Activated T-cell treated with anti-CD3 and anti-CD28 coated beads, Interleukin-2, amount 50 U/mL, for 4 hours (primary cell): ENCODE results near the gene SLC50A1. TPM values are rescaled to one million over a fixed set of nuclear protein-coding genes. Genes with fewer than 3 reads are reported as not detected.
"Not testable (repeated sequence)": the region's sequence is repeated elsewhere in the genome, so short reads cannot be mapped to it uniquely, and the experiment has no call there.

Experiments used
- ATAC-seq, 2 donors: fragments of 200-7000 bp; cut with Tn5 transposase; one replicate each; pipeline ENCODE4 v1.10.0; 2021
- DNase-seq: peaks from one replicate; pipeline ENCODE4 v3.0.0-alpha.2; 2020
- H3K27me3 Mint-ChIP-seq: one replicate; pipeline ENCODE4 v1.8.0; 2021; ENCODE audit warnings: low read depth, mixed read lengths
- H3K36me3 Mint-ChIP-seq: one replicate; pipeline ENCODE4 v1.8.0; 2022; ENCODE audit warnings: mixed read lengths; ENCODE audit not compliant: insufficient read depth
- H3K4me1 Mint-ChIP-seq: one replicate; pipeline ENCODE4 v1.8.0; 2021; ENCODE audit warnings: low read depth, mixed read lengths
- H3K4me3 Mint-ChIP-seq: one replicate; pipeline ENCODE4 v1.8.0; 2021; ENCODE audit warnings: mild to moderate bottlenecking, moderate library complexity, mixed read lengths
- H3K9me3 Mint-ChIP-seq: one replicate; pipeline ENCODE4 v1.8.0; 2021; ENCODE audit warnings: mixed read lengths
- total RNA-seq, 3 donors: library from RNA; stranded (reverse); gene quantifications; one replicate each; pipeline ENCODE4 v1.2.1, GENCODE V29; 2021

Gene SLC50A1
- total RNA-seq, 3 donors from 2014 or later, result 29.1 to 36.0 (median 33.5) TPM

GRCh38 chr1:155137154-155137949 is 1.7 kb downstream of the SLC50A1 start:
- peak overlapping the region; percentile 98 for H3K4me3 Mint-ChIP-seq
- peaks cover 43% of the 10 kb centered on the region for H3K4me1 Mint-ChIP-seq

GRCh38 chr1:155139895-155140629 is 4.4 kb downstream of the SLC50A1 start, which contains the start of gene DPM3:
TSS of gene DPM3 (minus strand) at chr1:155140531. CDS start at chr1:155140240, 291 bp downstream.
- Mint-ChIP-seq H3K4me3 (peak within 1 kb of the TSS; percentile 98), H3K9me3 (no peaks in the 10 kb centered on the region), H3K27me3 (no peaks in the 10 kb centered on the region), H3K36me3 (peaks cover 8% of the 10 kb centered on the region), H3K4me1 (peaks cover 37% of the 10 kb centered on the region)
- ATAC-seq, result peak; percentile 78 to 79
- DNase-seq, result peak; percentile 83

More at GRCh38 chr1:155137154-155137949, 1.7 kb downstream of the SLC50A1 start:
- Mint-ChIP-seq H3K36me3 (peaks cover 8% of the 10 kb centered on the region), H3K9me3 (no peaks in the 10 kb centered on the region), H3K27me3 (no peaks in the 10 kb centered on the region)
- DNase-seq, result no peak
- no peak for ATAC-seq

GRCh38 chr1:155140630-155140953 is 4.9 kb downstream of the SLC50A1 start:
- ATAC-seq, result no peak
- Mint-ChIP-seq H3K9me3 (no peaks in the 10 kb centered on the region), H3K4me1 (peaks cover 32% of the 10 kb centered on the region), H3K27me3 (peaks cover 2% of the 10 kb centered on the region), H3K4me3 (peak overlapping the region; percentile 98), H3K36me3 (peaks cover 8% of the 10 kb centered on the region)
- DNase-seq, result no peak

- no peak for ATAC-seq
- Mint-ChIP-seq H3K4me3 (no peak overlapping the region), H3K36me3 (peaks cover 8% of the 10 kb centered on the region)
Observed at GRCh38 chr1:155141749-155142148, 6.1 kb downstream of the SLC50A1 start.

GRCh38 chr1:155145491-155145890 is 9.8 kb downstream of the SLC50A1 start:
- ATAC-seq (no peak), DNase-seq (no peak)

More at GRCh38 chr1:155141749-155142148, 6.1 kb downstream of the SLC50A1 start:
- Mint-ChIP-seq H3K4me1 (peaks cover 29% of the 10 kb centered on the region), H3K9me3 (no peaks in the 10 kb centered on the region), H3K27me3 (peaks cover 8% of the 10 kb centered on the region)
- no peak for DNase-seq

GRCh38 chr1:155155996-155156643 is 20.5 kb downstream of the SLC50A1 start:
- H3K4me3 Mint-ChIP-seq, H3K27me3 Mint-ChIP-seq, ATAC-seq, H3K4me1 Mint-ChIP-seq, H3K9me3 Mint-ChIP-seq, DNase-seq, H3K36me3 Mint-ChIP-seq: not testable (repeated sequence)

More at GRCh38 chr1:155145491-155145890, 9.8 kb downstream of the SLC50A1 start:
- Mint-ChIP-seq H3K4me3 (no peak overlapping the region), H3K27me3 (peaks cover 16% of the 10 kb centered on the region), H3K9me3 (no peaks in the 10 kb centered on the region), H3K36me3 (no peaks in the 10 kb centered on the region), H3K4me1 (peaks cover 11% of the 10 kb centered on the region)

GRCh38 chr1:155158991-155159390 is 23.3 kb downstream of the SLC50A1 start:
- no peak for ATAC-seq

GRCh38 chr1:155160128-155160527 is 24.5 kb downstream of the SLC50A1 start:
- Mint-ChIP-seq H3K4me3 (no peak overlapping the region), H3K36me3 (no peaks in the 10 kb centered on the region), H3K4me1 (no peaks in the 10 kb centered on the region), H3K9me3 (no peaks in the 10 kb centered on the region), H3K27me3 (no peaks in the 10 kb centered on the region)
- DNase-seq, result no peak
- no peak for ATAC-seq

More at GRCh38 chr1:155158991-155159390, 23.3 kb downstream of the SLC50A1 start:
- Mint-ChIP-seq H3K9me3 (no peaks in the 10 kb centered on the region), H3K4me1 (no peaks in the 10 kb centered on the region), H3K27me3 (no peaks in the 10 kb centered on the region), H3K36me3 (no peaks in the 10 kb centered on the region), H3K4me3 (no peak overlapping the region)
- no peak for DNase-seq

GRCh38 chr1:155162631-155163030 is 27.0 kb downstream of the SLC50A1 start:
- not testable (repeated sequence) for ATAC-seq, H3K27me3 Mint-ChIP-seq, H3K9me3 Mint-ChIP-seq, H3K36me3 Mint-ChIP-seq, DNase-seq, H3K4me1 Mint-ChIP-seq, H3K4me3 Mint-ChIP-seq

- peaks cover 12% of the 10 kb centered on the region for H3K4me1 Mint-ChIP-seq
- DNase-seq, H3K27me3 Mint-ChIP-seq, H3K4me3 Mint-ChIP-seq, H3K36me3 Mint-ChIP-seq, ATAC-seq, H3K9me3 Mint-ChIP-seq: not testable (repeated sequence)
Observed at GRCh38 chr1:155163785-155164184, 28.1 kb downstream of the SLC50A1 start.

- not testable (repeated sequence) for H3K27me3 Mint-ChIP-seq, ATAC-seq, DNase-seq, H3K36me3 Mint-ChIP-seq, H3K4me3 Mint-ChIP-seq, H3K9me3 Mint-ChIP-seq
- H3K4me1 Mint-ChIP-seq, result peaks cover 15% of the 10 kb centered on the region
Observed at GRCh38 chr1:155164625-155165024, 29.0 kb downstream of the SLC50A1 start.

- peaks cover 3% of the 10 kb centered on the region for H3K27me3 Mint-ChIP-seq
- no peaks in the 10 kb centered on the region for H3K9me3 Mint-ChIP-seq
- H3K36me3 Mint-ChIP-seq, result peaks cover 14% of the 10 kb centered on the region
- DNase-seq, result no peak
- no peak for ATAC-seq
- peaks cover 18% of the 10 kb centered on the region for H3K4me1 Mint-ChIP-seq
- no peak overlapping the region for H3K4me3 Mint-ChIP-seq
Observed at GRCh38 chr1:155166051-155166470, 30.4 kb downstream of the SLC50A1 start.

- DNase-seq (no peak), ATAC-seq (no peak)
- Mint-ChIP-seq H3K27me3 (peaks cover 3% of the 10 kb centered on the region), H3K4me3 (no peak overlapping the region), H3K9me3 (no peaks in the 10 kb centered on the region), H3K4me1 (peaks cover 23% of the 10 kb centered on the region), H3K36me3 (peaks cover 14% of the 10 kb centered on the region)
Observed at GRCh38 chr1:155166471-155167165, 31.0 kb downstream of the SLC50A1 start.
